HG02943 (cell line): Measurements from ENCODE around the gene FAM78B.

Experiments used
- ATAC-seq: cut with Tn5 transposase; IDR thresholded peaks from one replicate; pipeline ENCODE4 v1.9.1; 2021; ENCODE audit warnings: mild to moderate bottlenecking, low read depth, moderate library complexity; ENCODE audit not compliant: unreplicated experiment

Gene FAM78B

GRCh38 chr1:166166698-166167571 lies at the start of gene FAM78B:
Gene FAM78B (minus strand): TSS chr1:166167001. CDS start chr1:166166248, 753 bp downstream.
- ATAC-seq: peak; percentile 43

GRCh38 chr1:166202546-166202945 lies 35.7 kb upstream of the FAM78B start:
- ATAC-seq: no peak

GRCh38 chr1:166200743-166201142 lies 33.9 kb upstream of the FAM78B start:
- no peak for ATAC-seq

GRCh38 chr1:166197597-166197996 lies 30.8 kb upstream of the FAM78B start:
- no peak for ATAC-seq

GRCh38 chr1:166197141-166197540 lies 30.3 kb upstream of the FAM78B start:
- ATAC-seq: no peak

GRCh38 chr1:166193057-166193698 lies 26.4 kb upstream of the FAM78B start:
- no peak for ATAC-seq

GRCh38 chr1:166190400-166190799 lies 23.6 kb upstream of the FAM78B start:
- ATAC-seq: no peak

- ATAC-seq: no peak
Measured at GRCh38 chr1:166189126-166189525, 22.3 kb upstream of the FAM78B start.

GRCh38 chr1:166185526-166185925 lies 18.7 kb upstream of the FAM78B start:
- no peak for ATAC-seq

GRCh38 chr1:166184897-166185296 lies 18.1 kb upstream of the FAM78B start:
- ATAC-seq: no peak

- ATAC-seq: no peak
Measured at GRCh38 chr1:166184012-166184411, 17.2 kb upstream of the FAM78B start.

GRCh38 chr1:166182281-166182680 lies 15.5 kb upstream of the FAM78B start:
- ATAC-seq: no peak

GRCh38 chr1:166176416-166176815 lies 9.6 kb upstream of the FAM78B start:
- no peak for ATAC-seq

- no peak for ATAC-seq
Measured at GRCh38 chr1:166175032-166175431, 8.2 kb upstream of the FAM78B start.

- ATAC-seq: no peak
Measured at GRCh38 chr1:166174108-166174507, 7.3 kb upstream of the FAM78B start.

GRCh38 chr1:166172106-166172505 lies 5.3 kb upstream of the FAM78B start:
- ATAC-seq: no peak

- ATAC-seq: no peak
Measured at GRCh38 chr1:166170726-166171125, 3.9 kb upstream of the FAM78B start.

- peak; percentile 45 for ATAC-seq
Measured at GRCh38 chr1:166170075-166170474, 3.3 kb upstream of the FAM78B start.

- ATAC-seq: no peak
Measured at GRCh38 chr1:166169182-166169581, 2.4 kb upstream of the FAM78B start.

- no peak for ATAC-seq
Measured at GRCh38 chr1:166167572-166167925, 748 bp upstream of the FAM78B start.

GRCh38 chr1:166166329-166166697 lies 488 bp downstream of the FAM78B start:
- peak; percentile 2 for ATAC-seq
